HG02840 (cell line): Measurements from ENCODE around the gene MDFI.

Source experiments
- ATAC-seq: cut with Tn5 transposase; IDR thresholded peaks from one replicate; pipeline ENCODE4 v1.9.1; 2021; ENCODE audit warnings: mild to moderate bottlenecking, moderate library complexity, moderate number of reproducible peaks; ENCODE audit not compliant: unreplicated experiment, low FRiP score

MDFI gene

GRCh38 chr6:41630946-41631345 lies 7.3 kb upstream of the MDFI start:
- ATAC-seq = no peak

GRCh38 chr6:41633056-41633634 lies 5.1 kb upstream of the MDFI start:
- no peak for ATAC-seq

GRCh38 chr6:41634657-41635056 lies 3.6 kb upstream of the MDFI start:
- no peak for ATAC-seq

- ATAC-seq = no peak
These were observed 2.9 kb upstream of the MDFI start for GRCh38 chr6:41635365-41635764.

- no peak for ATAC-seq
These were observed 1.5 kb upstream of the MDFI start for GRCh38 chr6:41636833-41637193.

GRCh38 chr6:41637194-41638001 lies 870 bp upstream of the MDFI start:
- no peak for ATAC-seq

GRCh38 chr6:41638935-41639808 lies 904 bp downstream of the MDFI start:
- ATAC-seq = no peak

- no peak for ATAC-seq
These were observed 1.6 kb downstream of the MDFI start for GRCh38 chr6:41639809-41640371.

GRCh38 chr6:41640426-41640825 lies 2.2 kb downstream of the MDFI start:
- no peak for ATAC-seq

GRCh38 chr6:41641352-41641925 lies 3.2 kb downstream of the MDFI start:
- ATAC-seq = no peak

GRCh38 chr6:41642090-41642959 lies 4.1 kb downstream of the MDFI start:
- ATAC-seq = no peak

- ATAC-seq = no peak
These were observed 5.0 kb downstream of the MDFI start for GRCh38 chr6:41642960-41643898.

GRCh38 chr6:41643899-41644269 lies 5.6 kb downstream of the MDFI start:
- no peak for ATAC-seq

- ATAC-seq = no peak
These were observed 6.1 kb downstream of the MDFI start for GRCh38 chr6:41644297-41644879.

GRCh38 chr6:41645007-41645618 lies 6.8 kb downstream of the MDFI start:
- no peak for ATAC-seq

GRCh38 chr6:41646026-41646795 lies 7.9 kb downstream of the MDFI start:
- ATAC-seq = no peak

- ATAC-seq = no peak
These were observed 8.8 kb downstream of the MDFI start for GRCh38 chr6:41647061-41647511.
